Neural crest cell (in vitro differentiated cells): ENCODE data around the gene HYCC2. TPM values are rescaled to one million over a fixed set of nuclear protein-coding genes. Genes with fewer than 3 reads are reported as not detected.
"Not testable (repeated sequence)": the region's sequence is repeated elsewhere in the genome, so short reads cannot be mapped to it uniquely, and the experiment has no call there.

Experiments
- DNase-seq: peaks from one replicate; pipeline ENCODE4 v3.0.0; 2021; ENCODE audit warnings: low read depth, mixed read lengths, low spot score
- H3K27ac Mint-ChIP-seq: one replicate; pipeline ENCODE4 v1.8.0; 2021; ENCODE audit warnings: mild to moderate bottlenecking, mixed read lengths; ENCODE audit not compliant: unreplicated experiment
- H3K27me3 Mint-ChIP-seq: 2 replicates; pipeline ENCODE4 v1.8.0; 2021; ENCODE audit warnings: low read depth, mild to moderate bottlenecking, mixed read lengths
- H3K36me3 Mint-ChIP-seq: 2 replicates; pipeline ENCODE4 v1.8.0; 2021; ENCODE audit warnings: low read depth, mild to moderate bottlenecking, mixed read lengths
- H3K4me1 Mint-ChIP-seq: 2 replicates; pipeline ENCODE4 v1.8.0; 2021; ENCODE audit warnings: mixed read lengths
- H3K4me3 Mint-ChIP-seq: one replicate; pipeline ENCODE4 v1.8.0; 2021; ENCODE audit warnings: mild to moderate bottlenecking, mixed read lengths
- H3K9me3 Mint-ChIP-seq: 2 replicates; pipeline ENCODE4 v1.8.0; 2021; ENCODE audit warnings: mixed read lengths
- CTCF ChIP-seq: fragments of 200-600 bp; sonication (generic); conservative IDR thresholded peaks from 2 replicates; pipeline ENCODE4 v1.5.0; 2021; ENCODE audit warnings: antibody characterized with exemption, mild to moderate bottlenecking
- total RNA-seq: library from RNA; stranded (reverse); gene quantifications from 2 replicates; pipeline ENCODE4 v1.2.1, GENCODE V29; 2021

The HYCC2 gene
- total RNA-seq, 1 donor from 2014 or later: 17.4 TPM

GRCh38 chr2:201064797-201065329 lies 6.6 kb downstream of the HYCC2 start:
- DNase-seq: no peak
- Mint-ChIP-seq H3K27ac (no peak overlapping the region), H3K9me3 (no peaks in the 10 kb centered on the region), H3K27me3 (no peaks in the 10 kb centered on the region), H3K4me3 (no peak overlapping the region), H3K4me1 (peaks cover 12% of the 10 kb centered on the region), H3K36me3 (no peaks in the 10 kb centered on the region)
- no peak for TF ChIP-seq CTCF

GRCh38 chr2:201063516-201063915 lies 8.0 kb downstream of the HYCC2 start:
- not testable (repeated sequence) for H3K27me3 Mint-ChIP-seq, H3K9me3 Mint-ChIP-seq, H3K36me3 Mint-ChIP-seq, H3K27ac Mint-ChIP-seq, H3K4me3 Mint-ChIP-seq, DNase-seq, H3K4me1 Mint-ChIP-seq

- H3K27me3 Mint-ChIP-seq: no peaks in the 10 kb centered on the region
- H3K27ac Mint-ChIP-seq: no peak overlapping the region
- DNase-seq: no peak
- H3K4me3 Mint-ChIP-seq: no peak overlapping the region
- no peaks in the 10 kb centered on the region for H3K9me3 Mint-ChIP-seq
- no peak for TF ChIP-seq CTCF
- H3K4me1 Mint-ChIP-seq: no peaks in the 10 kb centered on the region
- H3K36me3 Mint-ChIP-seq: no peaks in the 10 kb centered on the region
These were observed 11.3 kb downstream of the HYCC2 start for GRCh38 chr2:201059961-201060755.

GRCh38 chr2:201058914-201059313 lies 12.6 kb downstream of the HYCC2 start:
- H3K9me3 Mint-ChIP-seq: no peaks in the 10 kb centered on the region
- no peak for DNase-seq
- no peak overlapping the region for H3K27ac Mint-ChIP-seq
- no peak for TF ChIP-seq CTCF
- no peaks in the 10 kb centered on the region for H3K4me1 Mint-ChIP-seq
- no peaks in the 10 kb centered on the region for H3K27me3 Mint-ChIP-seq
- H3K36me3 Mint-ChIP-seq: no peaks in the 10 kb centered on the region
- H3K4me3 Mint-ChIP-seq: no peak overlapping the region

- H3K27ac Mint-ChIP-seq: no peak overlapping the region
- H3K36me3 Mint-ChIP-seq: peaks cover under 1% of the 10 kb centered on the region
- no peak for DNase-seq
- no peaks in the 10 kb centered on the region for H3K27me3 Mint-ChIP-seq
- TF ChIP-seq CTCF: no peak
- no peaks in the 10 kb centered on the region for H3K9me3 Mint-ChIP-seq
- no peak overlapping the region for H3K4me3 Mint-ChIP-seq
- no peaks in the 10 kb centered on the region for H3K4me1 Mint-ChIP-seq
These were observed 13.7 kb downstream of the HYCC2 start for GRCh38 chr2:201057715-201058248.

GRCh38 chr2:201057087-201057521 lies 14.4 kb downstream of the HYCC2 start:
- no peaks in the 10 kb centered on the region for H3K9me3 Mint-ChIP-seq

More at GRCh38 chr2:201057087-201057521, 14.4 kb downstream of the HYCC2 start:
- no peak for TF ChIP-seq CTCF
- peaks cover 3% of the 10 kb centered on the region for H3K36me3 Mint-ChIP-seq
- DNase-seq: no peak
- no peak overlapping the region for H3K4me3 Mint-ChIP-seq
- H3K27me3 Mint-ChIP-seq: no peaks in the 10 kb centered on the region
- H3K4me1 Mint-ChIP-seq: no peaks in the 10 kb centered on the region
- H3K27ac Mint-ChIP-seq: no peak overlapping the region
